IPS-NIHi7 (cell line): ENCODE data around the gene HESX1.

Source experiments
- DNase-seq: peaks from one replicate; pipeline ENCODE4 v3.0.0; 2012; ENCODE audit warnings: mixed read lengths; ENCODE audit errors: extremely low spot score

The HESX1 gene

DNA sequence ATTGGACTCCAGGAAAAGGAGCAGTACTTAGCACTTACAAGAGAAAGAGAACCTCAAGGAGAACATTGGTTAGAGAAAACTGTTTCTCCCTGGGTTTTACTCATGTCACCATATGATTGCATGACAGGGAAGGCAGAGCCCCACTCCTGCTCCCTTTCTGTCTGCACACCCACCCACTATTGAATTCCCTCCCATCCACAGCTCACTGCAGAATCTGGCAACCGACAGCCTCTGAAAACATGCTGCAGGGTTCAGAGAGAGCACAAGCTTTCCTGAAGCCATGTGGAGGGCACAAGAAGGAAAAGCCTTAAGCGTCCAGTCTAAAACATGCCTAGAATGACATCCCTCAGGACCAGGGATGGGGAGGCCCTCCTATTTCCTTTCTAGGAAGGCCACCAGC is 31.6 kb downstream of the HESX1 start:
- no peak for DNase-seq

DNA sequence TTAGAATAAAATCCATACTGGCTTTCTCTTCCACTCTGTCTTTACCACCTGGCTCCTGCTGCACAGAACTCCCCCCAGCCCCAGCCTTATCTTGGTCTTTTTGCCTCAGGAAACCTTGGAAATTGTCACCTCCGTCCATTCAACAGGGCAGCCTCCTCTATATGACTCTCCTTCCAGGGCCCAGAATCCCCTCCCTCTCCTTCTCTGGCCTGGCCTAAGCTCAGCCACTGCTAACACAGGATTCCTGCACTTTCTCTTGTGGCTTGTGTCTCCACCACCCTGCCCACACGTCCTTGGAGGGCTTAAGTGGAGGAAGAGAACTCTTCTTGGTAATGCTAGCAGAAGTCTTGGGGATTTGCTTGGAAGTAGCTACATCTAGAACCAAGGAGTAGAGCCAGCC is 33.1 kb downstream of the HESX1 start:
- DNase-seq, result no peak

DNA sequence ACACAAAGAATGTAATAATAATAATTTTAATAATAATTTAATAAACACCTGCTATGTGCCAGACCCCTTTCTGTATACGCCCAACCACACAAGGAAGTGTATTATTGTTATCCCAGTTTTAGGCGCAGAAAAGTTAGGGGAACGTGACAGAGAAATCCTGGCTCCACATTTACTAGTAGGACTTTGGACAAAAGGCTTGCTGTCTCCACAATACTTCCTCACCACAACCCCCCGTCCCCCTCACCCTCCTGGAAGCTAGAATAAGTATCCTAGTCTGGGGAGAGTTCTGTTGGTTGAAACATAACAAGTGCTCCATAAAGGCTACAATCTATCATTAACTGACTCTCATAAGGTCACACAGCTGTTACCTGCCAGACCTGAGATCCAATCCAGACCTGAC is 34.1 kb downstream of the HESX1 start:
- no peak for DNase-seq

DNA sequence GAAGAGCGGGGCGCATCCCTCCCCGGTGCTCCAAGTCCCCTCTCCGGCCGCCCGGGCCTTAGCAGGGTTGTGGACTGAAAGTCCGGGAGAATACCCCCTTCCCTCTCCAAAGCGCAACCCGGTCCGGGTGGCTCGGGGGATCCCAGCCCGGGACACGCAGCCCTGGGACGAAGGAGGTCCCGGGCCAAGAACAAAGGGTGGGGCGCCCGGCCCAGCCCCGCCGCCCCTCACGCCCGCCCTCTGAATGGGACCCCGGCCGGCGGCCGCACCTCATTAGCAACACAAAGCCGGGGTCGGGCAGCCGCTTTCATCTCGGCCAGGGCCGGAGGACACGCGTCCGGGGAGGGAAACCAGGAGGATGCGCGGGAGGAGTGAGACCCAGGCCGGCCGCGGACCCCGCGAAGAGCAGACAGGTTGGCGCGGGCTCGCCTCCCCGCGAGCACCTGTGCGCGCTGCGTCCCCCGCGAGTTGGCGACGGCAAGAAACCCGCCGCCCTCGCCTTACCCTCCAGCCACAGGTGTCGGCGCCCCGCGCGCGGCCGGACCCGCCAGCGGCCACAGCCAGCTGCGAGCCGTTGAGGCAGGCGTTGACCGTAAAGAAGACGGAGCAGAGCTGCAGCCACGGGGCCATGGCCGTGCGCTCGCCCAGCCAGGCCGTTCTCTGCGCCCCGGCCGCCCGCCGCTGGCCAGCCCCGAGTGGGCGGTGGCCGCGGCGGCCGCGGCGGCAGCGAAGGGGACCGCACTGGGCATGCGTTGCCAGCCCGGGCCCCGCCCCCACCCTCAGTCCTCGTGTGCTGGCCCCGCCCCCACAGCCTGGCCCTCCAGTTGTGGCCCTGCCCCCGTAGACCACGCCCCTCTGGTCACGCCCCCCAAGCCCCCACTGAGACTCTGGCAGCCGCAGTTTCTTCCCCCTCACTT is 34.9 kb downstream of the HESX1 start, which contains the start of gene IL17RD:
Gene IL17RD, minus strand, starts transcription at position 697 of the 917 bp plus-strand sequence. Its CDS starts 67 bp downstream, at position 630.
- DNase-seq, result peak; percentile 91

DNA sequence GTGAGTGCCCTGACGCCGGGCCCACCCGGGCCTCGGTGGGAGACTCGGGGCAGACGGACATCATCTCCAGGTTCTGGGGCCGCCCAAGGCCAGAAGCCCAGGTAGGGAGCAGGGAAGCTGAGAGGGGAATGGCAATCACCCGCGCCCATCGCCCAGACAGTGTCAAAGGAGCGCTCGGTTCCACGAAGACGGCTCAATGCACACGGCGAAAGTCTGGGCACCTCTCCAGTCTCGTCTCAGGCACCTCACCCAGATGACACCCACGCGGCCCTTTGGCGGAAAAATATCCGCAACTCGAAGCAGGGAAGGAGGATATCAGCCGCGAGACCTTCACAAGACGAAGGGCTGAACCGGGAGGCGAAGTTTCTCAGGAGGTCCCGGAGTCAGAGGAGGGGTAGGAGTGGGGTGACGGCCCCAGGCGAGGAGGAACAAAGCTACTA is 35.5 kb downstream of the HESX1 start:
- DNase-seq, result no peak

DNA sequence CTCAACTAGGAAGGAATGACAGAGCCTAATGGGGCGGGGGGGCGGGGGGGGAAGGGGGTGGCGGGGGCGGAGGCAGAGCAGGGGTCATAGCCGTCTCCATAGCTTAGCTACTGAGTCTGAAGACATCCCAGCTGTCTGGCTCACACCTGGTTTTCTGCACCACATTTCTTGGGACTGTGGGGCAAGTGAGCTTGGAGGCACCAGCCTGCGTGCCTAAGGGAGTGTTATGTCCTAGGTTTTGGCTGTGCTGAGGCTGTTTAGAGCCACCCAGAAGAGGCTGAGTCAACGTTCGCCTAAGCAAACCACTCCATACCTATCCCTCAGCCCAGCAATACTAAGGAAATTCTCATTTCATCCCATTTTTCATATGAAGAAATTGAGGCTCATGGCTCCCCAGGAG is 36.0 kb downstream of the HESX1 start:
- no peak for DNase-seq

DNA sequence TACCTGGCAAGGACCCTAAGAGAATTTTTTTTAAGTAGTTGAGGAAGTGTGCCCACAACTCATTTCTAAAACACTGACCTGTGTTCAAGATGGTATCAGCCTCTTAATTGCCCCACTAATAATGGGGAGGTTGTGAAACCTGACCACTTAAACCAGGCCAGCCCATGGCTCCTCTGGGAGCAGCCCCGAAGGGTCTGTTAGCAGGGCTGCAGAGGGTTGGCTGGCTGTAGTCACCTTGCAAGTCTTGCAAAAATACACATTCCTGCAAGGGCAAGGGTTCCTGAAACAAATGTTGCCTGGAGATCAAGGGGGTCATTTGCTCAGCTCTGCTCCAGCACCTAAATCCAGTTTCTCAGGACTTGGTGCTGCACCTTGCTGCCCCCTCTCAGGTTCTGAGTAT is 37.9 kb downstream of the HESX1 start:
- no peak for DNase-seq

DNA sequence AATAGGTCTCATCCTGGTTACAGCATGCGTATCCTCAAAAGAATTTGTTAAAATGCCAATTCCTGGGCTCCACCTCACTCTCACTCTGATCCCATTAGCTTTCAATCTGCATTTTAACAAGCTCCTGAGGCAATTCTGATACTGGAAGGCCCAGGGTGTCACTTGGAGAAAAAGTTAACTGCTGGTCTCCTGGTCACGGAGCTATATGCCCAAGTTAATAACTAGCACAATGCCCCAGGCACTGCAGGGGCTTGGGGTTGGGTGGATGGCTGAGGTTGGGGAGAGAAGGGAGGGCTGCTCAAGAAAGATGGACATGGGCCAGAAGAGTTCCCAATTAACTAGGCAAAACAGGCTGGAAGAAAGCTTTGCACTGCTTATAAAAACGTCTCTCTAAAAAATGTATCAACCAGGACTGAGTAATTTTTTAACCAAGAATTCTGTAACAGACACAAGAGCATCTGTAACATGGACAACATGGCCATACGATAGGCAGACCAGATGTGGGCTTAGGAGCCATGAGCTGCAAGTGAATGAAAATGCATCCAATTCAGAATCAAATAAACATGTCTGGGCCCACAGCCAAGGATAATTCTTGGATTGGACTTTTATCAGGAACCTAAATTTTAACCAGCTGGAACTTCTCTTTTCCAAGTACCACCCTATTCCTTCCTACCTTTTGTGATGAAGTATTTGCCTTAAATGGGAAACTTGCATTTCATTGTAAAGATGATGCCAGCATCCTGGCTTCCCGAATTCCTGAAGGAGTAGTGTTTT is 38.8 kb downstream of the HESX1 start:
- DNase-seq, result no peak

DNA sequence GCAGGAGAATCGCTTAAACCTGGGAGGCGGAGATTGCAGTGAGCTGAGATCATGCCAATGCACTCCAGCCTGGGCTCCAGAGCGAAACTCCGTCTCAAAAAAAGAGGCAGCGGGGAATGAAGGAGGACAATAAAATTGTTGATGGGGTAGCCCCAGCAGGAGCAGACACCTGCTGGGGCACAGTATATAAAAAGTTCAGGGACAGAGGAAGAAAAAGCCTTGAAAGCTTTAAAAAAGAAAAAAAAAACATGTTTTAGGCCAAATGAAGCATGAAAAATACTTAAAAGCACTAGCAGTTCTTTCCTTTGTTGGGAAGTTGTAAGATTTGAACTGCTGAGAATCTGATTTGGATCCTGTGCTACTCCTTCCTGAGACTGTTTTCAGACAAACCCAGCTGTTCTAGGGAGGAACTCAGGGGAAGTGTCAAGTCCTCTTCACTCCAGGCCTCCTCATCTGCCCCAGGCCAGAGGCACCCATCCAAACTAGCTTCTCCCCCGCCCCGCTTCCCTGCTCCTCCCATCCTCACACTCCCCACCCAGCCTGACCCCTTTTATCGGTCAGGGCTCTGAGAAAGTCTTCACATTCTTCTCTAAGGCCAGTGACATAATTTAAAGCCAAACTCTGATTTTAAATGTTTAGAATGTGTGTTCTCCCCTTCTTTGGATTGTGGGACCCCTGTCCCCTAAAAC is 39.6 kb downstream of the HESX1 start:
- DNase-seq, result no peak

DNA sequence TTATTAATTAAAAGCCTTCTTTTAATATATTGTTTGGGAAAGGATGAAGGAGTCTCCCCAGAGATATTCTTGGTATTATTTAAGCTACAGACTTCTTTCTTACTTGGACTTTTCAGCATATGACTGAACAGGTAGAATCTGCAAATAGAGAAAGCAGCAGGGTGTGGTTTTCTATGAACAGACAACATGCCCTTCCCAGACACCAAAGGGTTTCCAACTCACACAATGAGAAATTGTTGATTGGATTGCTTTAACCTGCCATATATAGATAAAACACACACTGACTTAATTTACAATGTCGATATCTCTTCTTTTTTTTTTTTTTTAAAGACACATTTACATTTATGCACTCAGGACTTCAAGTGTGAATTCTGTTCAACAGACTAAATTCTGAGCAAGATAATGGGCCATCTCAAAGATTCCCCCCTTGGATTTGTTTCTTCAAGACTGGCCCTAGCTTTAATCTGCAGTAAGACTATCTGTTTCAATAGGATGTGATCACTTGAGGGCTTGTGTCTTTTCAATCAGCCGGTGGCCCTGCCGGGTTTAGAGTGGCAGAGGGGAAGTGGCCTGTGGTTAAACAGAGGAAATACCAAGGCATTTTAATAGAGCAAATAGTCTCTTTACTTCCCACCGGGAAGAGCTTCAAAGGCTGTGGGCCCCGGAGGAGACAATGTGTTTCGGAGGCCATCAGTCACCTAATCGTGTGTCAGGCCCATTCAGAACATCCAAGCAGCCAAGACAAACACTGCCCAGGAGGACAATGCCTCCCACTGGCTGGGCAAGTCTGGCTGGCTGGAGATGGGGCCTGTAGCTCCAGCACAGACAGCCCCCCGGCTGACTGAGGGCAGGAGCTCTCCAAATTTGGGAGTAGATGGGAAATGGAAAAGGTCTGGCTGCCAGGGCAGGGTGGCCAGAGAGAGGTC is 40.7 kb downstream of the HESX1 start:
- DNase-seq, result peak; percentile 49

DNA sequence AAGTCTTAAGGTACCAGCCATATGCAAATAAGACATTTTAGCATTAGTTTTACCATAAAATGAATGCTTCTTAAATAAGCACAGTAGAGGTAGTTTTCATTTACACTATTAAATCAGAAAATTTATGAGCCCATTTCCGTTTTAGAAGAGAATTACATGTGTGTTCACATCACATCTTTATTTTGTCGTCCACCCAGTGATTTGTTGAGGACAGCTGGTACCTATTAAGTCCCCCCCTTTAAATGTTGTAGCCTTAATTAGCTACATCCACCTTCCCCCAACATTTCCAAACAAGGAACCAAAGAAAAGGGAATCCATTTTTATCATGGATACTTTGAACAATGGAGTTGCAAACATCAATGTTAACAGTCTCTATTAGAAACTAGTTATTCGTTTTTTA is 41.5 kb downstream of the HESX1 start:
- no peak for DNase-seq

DNA sequence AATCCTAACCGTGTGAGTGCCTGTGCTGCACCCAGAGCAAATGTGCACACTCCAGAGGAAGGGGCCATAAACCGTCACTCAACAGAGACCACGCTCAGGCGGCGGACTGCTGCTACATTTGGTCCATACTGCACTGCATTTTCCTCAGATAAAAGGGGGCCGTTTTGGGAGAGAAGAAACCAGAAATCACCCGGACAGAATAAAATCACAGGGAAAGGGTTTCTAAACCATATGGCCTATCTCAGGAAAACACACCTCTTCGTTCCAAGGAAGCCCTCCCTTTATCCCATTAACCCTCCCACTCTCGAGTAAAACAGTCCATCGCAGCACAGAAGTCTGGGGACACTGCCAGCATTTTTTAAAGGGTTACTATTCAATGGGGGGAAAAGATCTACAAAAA is 42.2 kb downstream of the HESX1 start:
- DNase-seq, result no peak

DNA sequence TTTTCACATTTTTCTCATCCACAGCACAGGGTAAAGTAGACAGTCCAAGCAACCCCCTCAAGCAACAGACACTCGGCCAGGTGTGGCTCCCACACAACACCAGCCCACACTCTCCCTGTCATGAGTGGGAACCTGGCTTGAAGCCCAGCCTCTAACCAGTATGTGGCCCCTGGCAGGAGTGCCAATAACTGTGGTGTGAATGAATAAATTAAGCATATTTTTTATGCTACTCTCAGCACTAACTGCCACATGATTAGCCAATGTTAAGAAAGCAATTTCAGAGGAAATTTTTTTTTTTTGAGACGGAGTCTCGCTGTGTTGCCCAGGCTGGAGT is 44.5 kb downstream of the HESX1 start:
- DNase-seq, result no peak

DNA sequence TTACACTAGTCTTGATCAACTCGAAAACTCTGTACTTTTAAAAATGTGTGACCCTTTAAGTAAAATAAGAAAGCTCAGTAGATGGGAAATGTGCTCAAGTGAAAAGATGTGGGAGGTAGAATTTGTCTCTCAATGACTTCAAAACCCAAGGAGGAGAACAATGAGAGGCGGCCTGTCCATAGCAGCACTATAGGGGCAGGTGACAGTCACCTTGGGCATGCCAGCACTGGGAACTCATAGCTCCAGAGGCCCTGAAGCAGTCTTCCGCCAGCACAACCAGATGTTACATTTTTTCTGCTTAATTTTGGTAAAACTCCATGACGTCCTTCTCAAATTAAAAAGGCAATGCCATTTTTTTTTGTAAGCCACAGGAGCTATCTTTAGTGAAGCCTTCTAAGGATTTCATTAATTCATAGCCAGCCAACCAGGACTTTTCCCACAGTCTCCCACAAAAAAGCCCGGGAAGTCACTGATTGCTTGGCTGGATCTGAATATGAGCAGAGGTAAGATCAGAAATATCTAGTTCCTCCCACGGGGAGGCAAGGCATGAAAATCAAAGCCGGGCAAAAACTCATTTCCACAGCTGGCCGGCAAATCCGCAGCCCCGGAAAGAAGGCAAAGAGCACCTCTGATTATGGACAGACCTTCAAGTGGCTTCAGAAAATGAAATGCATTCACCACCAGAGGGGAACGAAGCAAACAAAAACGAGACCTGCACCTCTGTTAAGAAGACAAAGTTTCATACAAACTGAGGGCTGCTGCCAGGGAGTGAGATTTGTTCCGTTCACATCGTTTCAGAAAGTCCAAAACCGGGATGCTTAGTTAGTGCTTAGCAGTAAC is 45.1 kb downstream of the HESX1 start:
- DNase-seq, result no peak

DNA sequence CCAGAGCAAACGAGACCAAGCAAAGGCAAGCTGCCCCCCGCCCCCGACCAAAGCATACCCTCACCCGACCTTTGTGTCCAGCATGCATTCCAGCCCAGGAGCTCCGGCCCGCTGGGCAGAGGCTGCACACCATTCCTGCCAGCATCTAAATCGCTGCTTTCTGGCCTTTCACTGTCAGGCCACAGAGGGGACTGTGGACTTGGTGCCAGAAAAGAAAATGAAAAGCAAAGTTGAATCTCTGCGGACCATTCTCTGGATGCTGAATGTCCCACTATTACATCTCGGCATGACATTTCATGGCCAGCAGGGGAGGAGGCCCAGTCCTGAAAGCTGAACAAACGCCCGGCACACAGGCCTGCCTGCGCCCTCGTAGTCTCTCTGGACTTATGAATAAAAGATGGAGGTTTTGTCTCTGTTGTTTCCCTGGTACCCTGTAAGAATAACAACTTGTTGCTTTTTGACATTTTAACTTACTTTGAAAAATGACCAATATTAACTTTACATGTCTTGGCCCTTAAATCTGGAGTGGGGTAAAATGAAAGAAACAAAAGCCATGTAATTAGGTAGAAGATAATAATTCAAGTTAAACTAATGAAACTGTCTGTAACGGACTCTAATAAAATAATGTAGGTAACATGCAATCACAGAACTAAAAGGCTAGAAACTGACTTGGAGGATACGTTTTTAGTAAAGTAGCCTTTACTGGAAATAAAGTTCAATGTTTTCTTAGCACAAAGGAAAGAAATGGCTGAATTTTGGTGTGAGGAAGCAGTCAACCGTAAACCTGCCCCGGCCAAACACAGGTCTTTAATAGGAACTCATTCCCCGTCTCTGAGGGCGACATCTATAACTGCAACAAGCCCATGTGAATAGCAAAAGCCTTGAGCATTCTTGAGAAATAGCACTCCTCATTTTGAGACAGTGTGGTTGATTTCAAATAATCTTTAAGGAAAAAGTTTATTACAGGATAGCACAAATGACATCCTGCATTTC is 47.3 kb downstream of the HESX1 start:
- no peak for DNase-seq

DNA sequence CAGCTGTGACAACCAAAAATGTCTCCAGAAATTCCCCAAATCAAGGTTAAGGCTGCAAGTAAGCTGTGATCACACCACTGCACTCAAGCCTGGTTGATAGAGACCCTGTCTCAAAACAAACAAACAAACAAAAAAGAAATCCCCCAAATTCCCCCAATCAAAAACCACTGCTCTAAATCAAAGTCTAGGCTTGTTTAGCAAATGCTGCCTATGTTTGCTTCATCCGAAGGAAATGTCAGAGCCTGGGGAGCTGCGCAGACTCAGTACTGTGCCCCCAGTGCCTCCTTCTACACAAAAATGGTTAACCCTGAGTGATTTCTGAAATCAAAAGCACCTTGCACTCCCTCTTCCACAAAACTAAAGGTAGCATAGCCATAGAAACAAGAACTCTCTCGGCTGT is 48.0 kb downstream of the HESX1 start:
- DNase-seq, result no peak

DNA sequence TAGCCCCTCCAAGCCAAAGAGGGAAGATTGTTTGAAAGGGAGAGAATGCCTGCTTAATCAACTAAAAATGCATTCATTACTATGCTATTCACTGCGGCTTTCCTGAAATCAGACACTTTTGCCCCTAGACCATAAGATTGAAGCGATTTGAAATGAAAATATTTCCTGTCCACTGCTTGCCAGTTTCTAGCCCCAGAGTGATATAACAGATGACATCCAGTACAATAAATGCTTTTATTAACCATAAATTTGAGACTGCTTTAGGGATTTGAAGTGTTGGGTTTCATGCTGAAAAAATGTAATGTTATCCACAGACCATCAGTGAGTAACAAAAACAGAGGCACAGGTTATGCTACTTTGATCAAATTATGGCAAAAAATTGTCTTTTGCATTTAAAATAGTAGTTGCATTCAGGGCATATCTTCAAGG is 48.7 kb downstream of the HESX1 start:
- no peak for DNase-seq

DNA sequence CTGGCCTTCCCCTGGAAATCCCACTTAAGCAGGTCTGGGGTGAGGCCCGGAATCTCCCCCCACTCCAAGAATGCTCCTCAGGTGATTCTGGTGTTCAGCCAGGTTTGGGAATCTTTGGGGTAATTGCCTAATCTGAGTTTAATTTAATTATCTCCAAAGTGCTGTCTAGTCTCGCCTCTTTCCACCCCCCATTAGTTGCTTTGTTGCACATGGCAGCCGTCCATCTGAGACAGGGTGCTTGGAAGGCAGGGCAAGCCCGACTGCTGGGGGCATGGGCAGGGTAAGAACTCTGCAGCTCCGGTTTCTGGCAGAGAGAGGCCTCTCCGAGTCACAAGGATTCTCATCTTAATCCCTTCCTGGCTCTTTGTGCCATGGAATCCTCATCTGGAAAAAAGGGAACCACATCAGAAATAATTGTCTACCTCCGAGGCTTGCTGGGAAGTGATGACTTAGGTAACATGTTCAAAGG is 49.6 kb downstream of the HESX1 start:
- no peak for DNase-seq
